Adipocyte (in vitro differentiated cells): ENCODE results near the gene AGO4.
A peak's percentile ranks its signal among the peaks of the same experiment; 100 is the strongest.

Experiments used
- DNase-seq: peaks from one replicate; pipeline ENCODE4 v3.0.0-alpha.2; 2015; ENCODE audit warnings: low read depth
- H3K27me3 ChIP-seq: replicated peaks from 2 replicates; pipeline ENCODE4 v1.7.0; 2013; ENCODE audit warnings: mild to moderate bottlenecking, low read length, moderate library complexity; ENCODE audit not compliant: control insufficient read depth, insufficient read depth
- H3K36me3 ChIP-seq: 2 replicates; pipeline ENCODE4 v1.7.0; 2013; ENCODE audit warnings: low read length, mild to moderate bottlenecking, moderate library complexity; ENCODE audit not compliant: control insufficient read depth, insufficient read depth, severe bottlenecking
- H3K4me1 ChIP-seq: 2 replicates; pipeline ENCODE4 v1.7.0; 2013; ENCODE audit warnings: mild to moderate bottlenecking, low read length, moderate library complexity; ENCODE audit not compliant: control insufficient read depth, insufficient read depth
- H3K4me3 ChIP-seq: 2 replicates; pipeline ENCODE4 v1.7.0; 2013; ENCODE audit warnings: mild to moderate bottlenecking, low read length, moderate library complexity
- H3K9ac ChIP-seq: 2 replicates; pipeline ENCODE4 v1.7.0; 2013; ENCODE audit warnings: mild to moderate bottlenecking, low read length, moderate library complexity
- H3K9me3 ChIP-seq: 2 replicates; pipeline ENCODE4 v1.7.0; 2013; ENCODE audit warnings: mild to moderate bottlenecking, low read length, moderate library complexity; ENCODE audit not compliant: control insufficient read depth

Gene AGO4

GRCh38 chr1:35825255-35825654 lies 17.4 kb downstream of the AGO4 start:
- H3K4me3 ChIP-seq = no peak overlapping the region
- H3K4me1 ChIP-seq = no peaks in the 10 kb centered on the region
- DNase-seq = no peak
- no peaks in the 10 kb centered on the region for H3K9me3 ChIP-seq
- H3K36me3 ChIP-seq = peaks cover 47% of the 10 kb centered on the region
- H3K27me3 ChIP-seq = no peaks in the 10 kb centered on the region
- no peak overlapping the region for H3K9ac ChIP-seq

- no peak for DNase-seq
- peaks cover 68% of the 10 kb centered on the region for H3K36me3 ChIP-seq
- H3K4me3 ChIP-seq = no peak overlapping the region
- no peaks in the 10 kb centered on the region for H3K4me1 ChIP-seq
- no peaks in the 10 kb centered on the region for H3K27me3 ChIP-seq
- no peaks in the 10 kb centered on the region for H3K9me3 ChIP-seq
- no peak overlapping the region for H3K9ac ChIP-seq
These were observed 24.6 kb downstream of the AGO4 start for GRCh38 chr1:35832276-35832905.

DNA sequence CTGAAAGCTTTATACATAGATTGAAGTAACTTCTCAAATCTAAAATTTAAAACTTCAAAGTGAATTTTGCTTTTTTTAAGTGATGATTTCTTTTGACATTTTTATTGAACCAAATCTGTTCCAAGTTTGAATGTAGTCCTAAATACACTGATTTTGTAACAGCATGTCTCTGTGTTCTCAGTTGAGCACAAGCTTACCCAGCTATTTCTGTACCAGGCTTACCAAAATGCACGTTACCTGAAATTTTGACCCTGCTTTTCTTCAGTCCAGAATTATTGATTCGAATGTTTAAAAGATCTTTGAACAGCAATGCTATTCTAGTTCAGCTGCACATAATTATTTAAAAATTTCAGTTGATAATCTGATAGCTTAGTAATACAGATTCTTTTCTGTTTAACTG lies 25.6 kb downstream of the AGO4 start:
- Histone ChIP-seq H3K4me3 (no peak overlapping the region), H3K27me3 (no peaks in the 10 kb centered on the region), H3K36me3 (peaks cover 58% of the 10 kb centered on the region), H3K9me3 (no peaks in the 10 kb centered on the region), H3K4me1 (no peaks in the 10 kb centered on the region), H3K9ac (no peak overlapping the region)
- DNase-seq = no peak

DNA sequence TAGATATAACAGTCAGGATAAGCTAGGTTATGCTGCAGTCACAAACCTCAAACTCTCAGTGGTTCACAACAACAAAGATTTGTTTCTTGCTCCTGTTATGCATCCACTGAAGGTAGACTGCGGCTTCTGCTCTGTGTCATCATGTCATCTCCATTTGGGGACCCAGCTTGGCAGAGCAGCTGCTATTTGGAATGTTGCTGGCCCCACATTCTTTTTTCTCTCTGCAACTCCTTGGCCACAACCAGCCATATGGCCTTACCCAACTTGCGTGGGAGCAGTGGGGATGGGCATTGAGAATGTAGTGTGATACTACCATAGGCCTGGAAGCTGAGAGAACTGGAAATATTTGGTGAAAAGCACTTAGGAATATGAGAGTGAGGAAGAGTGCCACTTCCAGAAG lies 26.4 kb downstream of the AGO4 start:
- DNase-seq = no peak
- no peaks in the 10 kb centered on the region for H3K4me1 ChIP-seq
- H3K27me3 ChIP-seq = no peaks in the 10 kb centered on the region
- H3K9ac ChIP-seq = no peak overlapping the region
- peaks cover 51% of the 10 kb centered on the region for H3K36me3 ChIP-seq
- H3K9me3 ChIP-seq = no peaks in the 10 kb centered on the region
- no peak overlapping the region for H3K4me3 ChIP-seq

DNA sequence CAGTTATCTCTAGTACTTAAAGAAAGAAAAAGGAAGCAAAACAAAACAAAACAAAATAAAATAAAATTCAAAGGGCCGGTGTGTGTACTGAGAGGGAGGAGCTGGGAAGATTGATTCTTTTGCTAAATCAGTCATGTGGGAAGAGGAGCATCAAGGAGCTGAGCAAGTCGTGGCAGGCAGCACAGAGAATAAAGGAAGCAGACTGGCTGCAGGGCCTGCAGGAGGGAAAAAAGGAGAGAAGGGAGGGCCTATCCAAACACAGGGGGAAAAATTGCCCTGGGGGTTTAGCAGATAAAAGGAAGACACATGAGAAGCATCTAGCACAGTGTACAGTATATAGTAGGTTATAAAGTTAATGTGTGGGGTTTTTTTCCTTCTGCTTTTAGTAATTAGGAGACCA lies 27.6 kb downstream of the AGO4 start:
- Histone ChIP-seq H3K27me3 (no peaks in the 10 kb centered on the region), H3K4me1 (no peaks in the 10 kb centered on the region), H3K4me3 (no peak overlapping the region), H3K9me3 (no peaks in the 10 kb centered on the region), H3K36me3 (peaks cover 54% of the 10 kb centered on the region), H3K9ac (no peak overlapping the region)
- no peak for DNase-seq

GRCh38 chr1:35836734-35837133 lies 28.9 kb downstream of the AGO4 start:
- Histone ChIP-seq H3K36me3 (peaks cover 61% of the 10 kb centered on the region), H3K9ac (no peak overlapping the region), H3K9me3 (no peaks in the 10 kb centered on the region), H3K27me3 (no peaks in the 10 kb centered on the region), H3K4me1 (no peaks in the 10 kb centered on the region), H3K4me3 (no peak overlapping the region)
- no peak for DNase-seq

GRCh38 chr1:35838693-35839245 lies 31.0 kb downstream of the AGO4 start:
- H3K27me3 ChIP-seq = no peaks in the 10 kb centered on the region
- H3K4me1 ChIP-seq = no peaks in the 10 kb centered on the region
- peaks cover 64% of the 10 kb centered on the region for H3K36me3 ChIP-seq
- DNase-seq = peak; percentile 22
- no peaks in the 10 kb centered on the region for H3K9me3 ChIP-seq
- H3K4me3 ChIP-seq = no peak overlapping the region
- H3K9ac ChIP-seq = no peak overlapping the region

- H3K4me1 ChIP-seq = no peaks in the 10 kb centered on the region
- no peak overlapping the region for H3K9ac ChIP-seq
- H3K27me3 ChIP-seq = no peaks in the 10 kb centered on the region
- DNase-seq = no peak
- H3K36me3 ChIP-seq = peaks cover 50% of the 10 kb centered on the region
- no peaks in the 10 kb centered on the region for H3K9me3 ChIP-seq
- H3K4me3 ChIP-seq = no peak overlapping the region
These were observed 37.0 kb downstream of the AGO4 start for GRCh38 chr1:35844826-35845225.

GRCh38 chr1:35845766-35846165 lies 38.0 kb downstream of the AGO4 start:
- Histone ChIP-seq H3K4me1 (peaks cover 2% of the 10 kb centered on the region), H3K4me3 (no peak overlapping the region), H3K27me3 (no peaks in the 10 kb centered on the region), H3K36me3 (peaks cover 51% of the 10 kb centered on the region), H3K9me3 (no peaks in the 10 kb centered on the region), H3K9ac (no peak overlapping the region)
- peak; percentile 7 for DNase-seq

DNA sequence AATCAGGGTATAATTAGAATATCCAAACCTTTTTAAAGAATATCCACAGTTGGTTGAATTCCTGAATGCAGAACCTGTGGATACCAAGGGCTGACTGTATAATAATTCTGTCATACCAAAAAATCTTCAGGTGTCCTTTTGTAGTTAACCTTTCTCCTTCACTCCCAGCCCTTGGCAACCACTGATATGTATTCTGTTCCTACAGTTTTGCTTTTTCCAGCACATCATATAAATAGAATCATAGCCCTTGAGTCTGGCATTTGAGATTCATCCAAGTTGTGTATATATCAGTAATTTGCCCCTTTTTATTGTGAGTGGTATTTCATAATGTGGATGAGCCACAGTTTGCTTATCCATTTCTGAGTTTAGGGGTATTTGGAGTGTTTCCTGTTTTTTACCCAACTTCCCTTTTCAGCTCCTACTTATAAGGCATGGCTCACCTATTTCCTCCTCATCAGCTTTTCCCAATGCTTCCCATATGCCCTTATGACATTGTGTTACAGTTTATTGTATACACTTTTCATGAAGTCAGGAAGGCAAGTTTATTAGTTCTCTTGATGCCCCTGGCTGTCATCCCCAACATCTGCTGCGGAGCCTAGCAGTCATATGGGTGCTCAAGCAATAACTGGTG lies 40.2 kb downstream of the AGO4 start:
- Histone ChIP-seq H3K27me3 (no peaks in the 10 kb centered on the region), H3K9me3 (no peaks in the 10 kb centered on the region), H3K4me1 (peaks cover 16% of the 10 kb centered on the region), H3K4me3 (no peak overlapping the region), H3K9ac (no peak overlapping the region), H3K36me3 (peaks cover 36% of the 10 kb centered on the region)
- no peak for DNase-seq

- Histone ChIP-seq H3K9me3 (no peaks in the 10 kb centered on the region), H3K4me1 (peaks cover 16% of the 10 kb centered on the region), H3K9ac (no peak overlapping the region), H3K36me3 (peaks cover 42% of the 10 kb centered on the region), H3K4me3 (no peak overlapping the region), H3K27me3 (no peaks in the 10 kb centered on the region)
- DNase-seq = no peak
These were observed 42.2 kb downstream of the AGO4 start for GRCh38 chr1:35850051-35850450.
